Prostate gland (tissue), 2 donors: Measurements from ENCODE around the gene JPH4.

Experiments used
- CTCF ChIP-seq, 4 experiments: fragments of 200-600 bp in 2 of 4; fragments of 450-650 bp in 2 of 4; sonication (generic) in 2 of 4; IDR thresholded peaks; 1 replicate in 3 of 4; 2 replicates in 1 of 4; pipeline ENCODE4 v1.5.1; 2016 to 2019; ENCODE audit warnings: antibody characterized with exemption in 4 of 4, mild to moderate bottlenecking in 2 of 4, moderate library complexity in 2 of 4
- POLR2A ChIP-seq: fragments of 450-650 bp; IDR thresholded peaks from one replicate; pipeline ENCODE4 v1.6.1; 2016; ENCODE audit warnings: antibody characterized with exemption, mild to moderate bottlenecking

GRCh38 chr14:23612354-23612732 lies 33.8 kb upstream of the JPH4 start:
- TF ChIP-seq CTCF (IDR thresholded peaks at IDR 0.05), result no peak
- no peak for TF ChIP-seq POLR2A
